Activated T-helper 17 cell treated with anti-CD3 and anti-CD28 coated beads, Interleukin-2, amount 50 U/mL, for 72 hours (primary cell): ENCODE measurements around the gene CLASRP. TPM values are rescaled to one million over a fixed set of nuclear protein-coding genes. Genes with fewer than 3 reads are reported as not detected.
A peak's percentile ranks its signal among the peaks of the same experiment; 100 is the strongest.
"Not testable (repeated sequence)": the region's sequence is repeated elsewhere in the genome, so short reads cannot be mapped to it uniquely, and the experiment has no call there.

Experiments
- ATAC-seq: fragments of 150-1000 bp; cut with Tn5 transposase; replicated peaks from 2 replicates; pipeline ENCODE4 v1.10.0; 2021; ENCODE audit warnings: mild to moderate bottlenecking, moderate library complexity
- H3K27ac Mint-ChIP-seq: one replicate; pipeline ENCODE4 v1.8.0; 2022; ENCODE audit warnings: mixed read lengths
- H3K27me3 Mint-ChIP-seq: one replicate; pipeline ENCODE4 v1.8.0; 2022; ENCODE audit warnings: mixed read lengths
- H3K36me3 Mint-ChIP-seq: one replicate; pipeline ENCODE4 v1.8.0; 2022; ENCODE audit warnings: low read depth, mild to moderate bottlenecking, mixed read lengths
- H3K4me1 Mint-ChIP-seq: one replicate; pipeline ENCODE4 v1.8.0; 2022; ENCODE audit warnings: mixed read lengths
- H3K4me3 Mint-ChIP-seq: one replicate; pipeline ENCODE4 v1.8.0; 2022; ENCODE audit warnings: mild to moderate bottlenecking, mixed read lengths
- H3K9me3 Mint-ChIP-seq: one replicate; pipeline ENCODE4 v1.8.0; 2022; ENCODE audit warnings: mixed read lengths
- total RNA-seq, 2 donors: library from RNA; stranded (reverse); gene quantifications; one replicate each; pipeline ENCODE4 v1.2.3, GENCODE V29; 2022

CLASRP gene
- 10 to 100 TPM; 87.5 TPM for total RNA-seq

- peak; percentile 99 for ATAC-seq
- Mint-ChIP-seq H3K36me3 (peaks cover 95% of the 10 kb centered on the region), H3K27me3 (no peaks in the 10 kb centered on the region), H3K4me1 (peaks cover 28% of the 10 kb centered on the region), H3K4me3 (peak within 1 kb of the TSS; percentile 100), H3K27ac (peak within 1 kb of the TSS; percentile 99), H3K9me3 (no peaks in the 10 kb centered on the region)
These were observed at the start of gene CLASRP for GRCh38 chr19:45038931-45039893. TSS of gene CLASRP (plus strand) at chr19:45039045. CDS start at chr19:45040213, 1,168 bp downstream.

GRCh38 chr19:44990459-44990858, 48.4 kb upstream of the CLASRP start:
- Mint-ChIP-seq H3K9me3 (no peaks in the 10 kb centered on the region), H3K4me3 (no peak overlapping the region), H3K4me1 (no peaks in the 10 kb centered on the region), H3K27me3 (no peaks in the 10 kb centered on the region), H3K36me3 (peaks cover 48% of the 10 kb centered on the region), H3K27ac (no peak overlapping the region)
- ATAC-seq, result no peak

- H3K27ac Mint-ChIP-seq, result no peak overlapping the region
- H3K36me3 Mint-ChIP-seq, result peaks cover 42% of the 10 kb centered on the region
- ATAC-seq, result no peak
- H3K4me3 Mint-ChIP-seq, result no peak overlapping the region
- no peaks in the 10 kb centered on the region for H3K4me1 Mint-ChIP-seq
- H3K27me3 Mint-ChIP-seq, result no peaks in the 10 kb centered on the region
- H3K9me3 Mint-ChIP-seq, result no peaks in the 10 kb centered on the region
These were observed 47.9 kb upstream of the CLASRP start for GRCh38 chr19:44990966-44991365.

- ATAC-seq, result no peak
- H3K4me1 Mint-ChIP-seq, result no peaks in the 10 kb centered on the region
- peaks cover 28% of the 10 kb centered on the region for H3K36me3 Mint-ChIP-seq
- no peak overlapping the region for H3K4me3 Mint-ChIP-seq
- no peaks in the 10 kb centered on the region for H3K9me3 Mint-ChIP-seq
- no peaks in the 10 kb centered on the region for H3K27me3 Mint-ChIP-seq
- H3K27ac Mint-ChIP-seq, result no peak overlapping the region
These were observed 46.3 kb upstream of the CLASRP start for GRCh38 chr19:44992336-44993163.

- H3K27ac Mint-ChIP-seq, result no peak overlapping the region
- no peaks in the 10 kb centered on the region for H3K4me1 Mint-ChIP-seq
- no peak for ATAC-seq
- no peaks in the 10 kb centered on the region for H3K9me3 Mint-ChIP-seq
- H3K4me3 Mint-ChIP-seq, result no peak overlapping the region
- peaks cover 22% of the 10 kb centered on the region for H3K36me3 Mint-ChIP-seq
- no peaks in the 10 kb centered on the region for H3K27me3 Mint-ChIP-seq
These were observed 45.3 kb upstream of the CLASRP start for GRCh38 chr19:44993526-44993925.

GRCh38 chr19:44993926-44994537, 44.8 kb upstream of the CLASRP start:
- H3K4me1 Mint-ChIP-seq, result no peaks in the 10 kb centered on the region
- peaks cover 17% of the 10 kb centered on the region for H3K36me3 Mint-ChIP-seq
- ATAC-seq, result no peak
- H3K27me3 Mint-ChIP-seq, result no peaks in the 10 kb centered on the region
- H3K9me3 Mint-ChIP-seq, result no peaks in the 10 kb centered on the region
- no peak overlapping the region for H3K27ac Mint-ChIP-seq
- no peak overlapping the region for H3K4me3 Mint-ChIP-seq

GRCh38 chr19:44998025-44998424, 40.8 kb upstream of the CLASRP start:
- H3K27me3 Mint-ChIP-seq, result no peaks in the 10 kb centered on the region
- H3K4me3 Mint-ChIP-seq, result no peak overlapping the region
- no peak for ATAC-seq
- H3K27ac Mint-ChIP-seq, result peak overlapping the region; percentile 0
- peaks cover 16% of the 10 kb centered on the region for H3K36me3 Mint-ChIP-seq
- no peaks in the 10 kb centered on the region for H3K9me3 Mint-ChIP-seq
- H3K4me1 Mint-ChIP-seq, result peaks cover 6% of the 10 kb centered on the region

- not testable (repeated sequence) for H3K9me3 Mint-ChIP-seq, H3K4me1 Mint-ChIP-seq, ATAC-seq, H3K27me3 Mint-ChIP-seq
- Mint-ChIP-seq H3K4me3 (peak overlapping the region; percentile 92), H3K27ac (peak overlapping the region; percentile 50), H3K36me3 (peaks cover 26% of the 10 kb centered on the region)
These were observed 39.5 kb upstream of the CLASRP start for GRCh38 chr19:44999131-44999925.

- not testable (repeated sequence) for ATAC-seq, H3K9me3 Mint-ChIP-seq
- peak overlapping the region; percentile 92 for H3K4me3 Mint-ChIP-seq
These were observed 38.2 kb upstream of the CLASRP start for GRCh38 chr19:45000665-45001064.

GRCh38 chr19:45001087-45001739, 37.6 kb upstream of the CLASRP start, which contains the start of gene RELB:
TSS of gene RELB (plus strand) at chr19:45001464. CDS start at chr19:45001580, 116 bp downstream.
- no peaks in the 10 kb centered on the region for H3K27me3 Mint-ChIP-seq
- no peaks in the 10 kb centered on the region for H3K9me3 Mint-ChIP-seq
- H3K27ac Mint-ChIP-seq, result peak within 1 kb of the TSS; percentile 99
- peaks cover 6% of the 10 kb centered on the region for H3K4me1 Mint-ChIP-seq
- peaks cover 44% of the 10 kb centered on the region for H3K36me3 Mint-ChIP-seq
- peak; percentile 76 for ATAC-seq
- peak within 1 kb of the TSS; percentile 92 for H3K4me3 Mint-ChIP-seq

More at GRCh38 chr19:45000665-45001064, 38.2 kb upstream of the CLASRP start:
- H3K27ac Mint-ChIP-seq, result peak overlapping the region; percentile 59
- peaks cover 39% of the 10 kb centered on the region for H3K36me3 Mint-ChIP-seq
- not testable (repeated sequence) for H3K27me3 Mint-ChIP-seq, H3K4me1 Mint-ChIP-seq

- Mint-ChIP-seq H3K4me3 (no peak overlapping the region), H3K4me1 (peaks cover 6% of the 10 kb centered on the region), H3K27ac (no peak overlapping the region), H3K27me3 (no peaks in the 10 kb centered on the region), H3K9me3 (no peaks in the 10 kb centered on the region), H3K36me3 (peaks cover 64% of the 10 kb centered on the region)
- ATAC-seq, result no peak
These were observed 35.4 kb upstream of the CLASRP start for GRCh38 chr19:45003485-45003884.

GRCh38 chr19:45005787-45006186, 33.1 kb upstream of the CLASRP start:
- ATAC-seq, result no peak
- peak overlapping the region; percentile 62 for H3K27ac Mint-ChIP-seq
- H3K4me3 Mint-ChIP-seq, result no peak overlapping the region
- H3K27me3 Mint-ChIP-seq, result no peaks in the 10 kb centered on the region
- peaks cover 6% of the 10 kb centered on the region for H3K4me1 Mint-ChIP-seq
- H3K9me3 Mint-ChIP-seq, result no peaks in the 10 kb centered on the region
- peaks cover 87% of the 10 kb centered on the region for H3K36me3 Mint-ChIP-seq

- Mint-ChIP-seq H3K27me3 (no peaks in the 10 kb centered on the region), H3K4me1 (no peaks in the 10 kb centered on the region), H3K9me3 (no peaks in the 10 kb centered on the region), H3K27ac (no peak overlapping the region), H3K4me3 (no peak overlapping the region), H3K36me3 (peaks cover 89% of the 10 kb centered on the region)
- no peak for ATAC-seq
These were observed 30.3 kb upstream of the CLASRP start for GRCh38 chr19:45008552-45008951.
